ENCODE measurements around the gene SLC39A11. TPM values are rescaled to one million over a fixed set of nuclear protein-coding genes. Genes with fewer than 3 reads are reported as not detected.

SLC39A11 gene
- total and polyA plus RNA-seq, 2 of the 13 experiments (the other 11 are each of a cell fraction or from before 2014, with no cell fraction given), result 17.2 to 31.5 TPM

DNA sequence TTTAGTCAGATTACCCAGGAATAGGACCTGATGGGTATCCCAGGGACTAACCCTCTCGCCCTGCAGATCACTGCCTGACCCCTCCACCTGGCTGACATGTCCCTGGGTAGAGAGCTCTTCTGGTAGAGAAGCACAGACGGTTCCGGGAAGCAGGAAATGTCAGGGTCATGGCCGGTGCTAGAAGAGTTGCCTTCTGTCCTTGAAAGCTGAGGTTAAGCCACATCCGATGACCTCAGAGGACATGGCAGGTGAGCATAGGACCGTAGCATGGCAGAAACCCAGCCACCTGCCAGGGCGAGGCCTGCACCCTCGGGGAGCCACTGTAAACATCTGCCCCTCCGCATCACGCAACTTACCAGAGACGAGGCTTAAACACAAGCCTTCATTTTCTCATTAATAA is 488.0 kb downstream of the SLC39A11 start (continued):
- TF ChIP-seq, protein P1, sequence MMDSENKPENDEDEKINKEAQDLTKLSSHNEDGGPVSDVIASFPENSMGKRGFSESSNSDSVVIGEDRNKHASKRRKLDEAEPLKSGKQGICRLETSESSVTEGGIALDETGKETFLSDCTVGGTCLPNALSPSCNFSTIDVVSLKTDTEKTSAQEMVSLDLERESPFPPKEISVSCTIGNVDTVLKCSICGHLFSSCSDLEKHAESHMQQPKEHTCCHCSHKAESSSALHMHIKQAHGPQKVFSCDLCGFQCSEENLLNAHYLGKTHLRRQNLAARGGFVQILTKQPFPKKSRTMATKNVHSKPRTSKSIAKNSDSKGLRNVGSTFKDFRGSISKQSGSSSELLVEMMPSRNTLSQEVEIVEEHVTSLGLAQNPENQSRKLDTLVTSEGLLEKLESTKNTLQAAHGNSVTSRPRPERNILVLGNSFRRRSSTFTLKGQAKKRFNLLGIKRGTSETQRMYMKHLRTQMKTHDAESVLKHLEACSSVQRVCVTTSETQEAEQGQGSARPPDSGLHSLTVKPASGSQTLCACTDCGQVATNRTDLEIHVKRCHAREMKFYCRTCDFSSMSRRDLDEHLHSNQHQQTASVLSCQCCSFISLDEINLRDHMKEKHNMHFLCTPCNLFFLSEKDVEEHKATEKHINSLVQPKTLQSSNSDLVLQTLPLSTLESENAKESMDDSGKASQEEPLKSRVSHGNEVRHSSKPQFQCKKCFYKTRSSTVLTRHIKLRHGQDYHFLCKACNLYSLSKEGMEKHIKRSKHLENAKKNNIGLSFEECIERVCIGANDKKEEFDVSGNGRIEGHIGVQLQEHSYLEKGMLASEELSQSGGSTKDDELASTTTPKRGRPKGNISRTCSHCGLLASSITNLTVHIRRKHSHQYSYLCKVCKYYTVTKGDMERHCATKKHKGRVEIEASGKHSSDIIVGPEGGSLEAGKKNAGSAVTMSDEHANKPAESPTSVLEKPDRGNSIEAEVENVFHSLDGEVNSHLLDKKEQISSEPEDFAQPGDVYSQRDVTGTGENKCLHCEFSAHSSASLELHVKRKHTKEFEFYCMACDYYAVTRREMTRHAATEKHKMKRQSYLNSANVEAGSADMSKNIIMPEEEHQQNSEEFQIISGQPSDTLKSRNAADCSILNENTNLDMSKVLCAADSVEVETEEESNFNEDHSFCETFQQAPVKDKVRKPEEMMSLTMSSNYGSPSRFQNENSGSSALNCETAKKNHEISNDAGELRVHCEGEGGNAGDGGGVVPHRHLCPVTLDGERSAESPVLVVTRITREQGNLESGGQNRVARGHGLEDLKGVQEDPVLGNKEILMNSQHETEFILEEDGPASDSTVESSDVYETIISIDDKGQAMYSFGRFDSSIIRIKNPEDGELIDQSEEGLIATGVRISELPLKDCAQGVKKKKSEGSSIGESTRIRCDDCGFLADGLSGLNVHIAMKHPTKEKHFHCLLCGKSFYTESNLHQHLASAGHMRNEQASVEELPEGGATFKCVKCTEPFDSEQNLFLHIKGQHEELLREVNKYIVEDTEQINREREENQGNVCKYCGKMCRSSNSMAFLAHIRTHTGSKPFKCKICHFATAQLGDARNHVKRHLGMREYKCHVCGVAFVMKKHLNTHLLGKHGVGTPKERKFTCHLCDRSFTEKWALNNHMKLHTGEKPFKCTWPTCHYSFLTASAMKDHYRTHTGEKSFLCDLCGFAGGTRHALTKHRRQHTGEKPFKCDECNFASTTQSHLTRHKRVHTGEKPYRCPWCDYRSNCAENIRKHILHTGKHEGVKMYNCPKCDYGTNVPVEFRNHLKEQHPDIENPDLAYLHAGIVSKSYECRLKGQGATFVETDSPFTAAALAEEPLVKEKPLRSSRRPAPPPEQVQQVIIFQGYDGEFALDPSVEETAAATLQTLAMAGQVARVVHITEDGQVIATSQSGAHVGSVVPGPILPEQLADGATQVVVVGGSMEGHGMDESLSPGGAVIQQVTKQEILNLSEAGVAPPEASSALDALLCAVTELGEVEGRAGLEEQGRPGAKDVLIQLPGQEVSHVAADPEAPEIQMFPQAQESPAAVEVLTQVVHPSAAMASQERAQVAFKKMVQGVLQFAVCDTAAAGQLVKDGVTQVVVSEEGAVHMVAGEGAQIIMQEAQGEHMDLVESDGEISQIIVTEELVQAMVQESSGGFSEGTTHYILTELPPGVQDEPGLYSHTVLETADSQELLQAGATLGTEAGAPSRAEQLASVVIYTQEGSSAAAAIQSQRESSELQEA (CRISPR knock-in tag; IDR thresholded peaks at IDR 0.05; ENCODE audit: not compliant biosample characterization), result no peak
- TF ChIP-seq, protein P2, sequence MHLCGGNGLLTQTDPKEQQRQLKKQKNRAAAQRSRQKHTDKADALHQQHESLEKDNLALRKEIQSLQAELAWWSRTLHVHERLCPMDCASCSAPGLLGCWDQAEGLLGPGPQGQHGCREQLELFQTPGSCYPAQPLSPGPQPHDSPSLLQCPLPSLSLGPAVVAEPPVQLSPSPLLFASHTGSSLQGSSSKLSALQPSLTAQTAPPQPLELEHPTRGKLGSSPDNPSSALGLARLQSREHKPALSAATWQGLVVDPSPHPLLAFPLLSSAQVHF (CRISPR knock-in tag; IDR thresholded peaks at IDR 0.05), result no peak
- TF ChIP-seq ZNF891 (CRISPR knock-in tag; IDR thresholded peaks at IDR 0.05) (no peak), MATR3 (CRISPR knock-in tag; IDR thresholded peaks at IDR 0.05) (no peak), PCBP1 (IDR thresholded peaks at IDR 0.05; ENCODE audit: borderline replicate concordance, low read depth, low read length) (no peak), PPARG (CRISPR knock-in tag; conservative IDR thresholded peaks at IDR 0.05) (peak; percentile 54; the same call in 1 of the 2 replicates), ZKSCAN5 (CRISPR knock-in tag; IDR thresholded peaks at IDR 0.05) (no peak)
- TF ChIP-seq, protein P3, sequence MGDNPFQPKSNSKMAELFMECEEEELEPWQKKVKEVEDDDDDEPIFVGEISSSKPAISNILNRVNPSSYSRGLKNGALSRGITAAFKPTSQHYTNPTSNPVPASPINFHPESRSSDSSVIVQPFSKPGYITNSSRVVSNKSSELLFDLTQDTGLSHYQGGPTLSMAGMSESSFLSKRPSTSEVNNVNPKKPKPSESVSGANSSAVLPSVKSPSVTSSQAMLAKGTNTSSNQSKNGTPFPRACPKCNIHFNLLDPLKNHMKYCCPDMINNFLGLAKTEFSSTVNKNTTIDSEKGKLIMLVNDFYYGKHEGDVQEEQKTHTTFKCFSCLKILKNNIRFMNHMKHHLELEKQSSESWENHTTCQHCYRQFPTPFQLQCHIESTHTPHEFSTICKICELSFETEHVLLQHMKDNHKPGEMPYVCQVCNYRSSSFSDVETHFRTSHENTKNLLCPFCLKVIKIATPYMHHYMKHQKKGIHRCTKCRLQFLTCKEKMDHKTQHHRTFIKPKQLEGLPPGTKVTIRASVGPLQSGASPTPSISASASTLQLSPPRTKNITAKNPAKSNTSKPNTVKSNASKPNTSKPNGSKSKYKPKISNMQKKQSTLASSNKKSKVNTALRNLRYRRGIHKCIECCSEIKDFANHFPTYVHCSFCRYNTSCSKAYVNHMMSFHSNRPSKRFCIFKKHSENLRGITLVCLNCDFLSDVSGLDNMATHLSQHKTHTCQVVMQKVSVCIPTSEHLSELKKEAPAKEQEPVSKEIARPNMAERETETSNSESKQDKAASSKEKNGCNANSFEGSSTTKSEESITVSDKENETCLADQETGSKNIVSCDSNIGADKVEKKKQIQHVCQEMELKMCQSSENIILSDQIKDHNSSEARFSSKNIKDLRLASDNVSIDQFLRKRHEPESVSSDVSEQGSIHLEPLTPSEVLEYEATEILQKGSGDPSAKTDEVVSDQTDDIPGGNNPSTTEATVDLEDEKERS (CRISPR knock-in tag; IDR thresholded peaks at IDR 0.05), result no peak
- TF ChIP-seq, protein P4, sequence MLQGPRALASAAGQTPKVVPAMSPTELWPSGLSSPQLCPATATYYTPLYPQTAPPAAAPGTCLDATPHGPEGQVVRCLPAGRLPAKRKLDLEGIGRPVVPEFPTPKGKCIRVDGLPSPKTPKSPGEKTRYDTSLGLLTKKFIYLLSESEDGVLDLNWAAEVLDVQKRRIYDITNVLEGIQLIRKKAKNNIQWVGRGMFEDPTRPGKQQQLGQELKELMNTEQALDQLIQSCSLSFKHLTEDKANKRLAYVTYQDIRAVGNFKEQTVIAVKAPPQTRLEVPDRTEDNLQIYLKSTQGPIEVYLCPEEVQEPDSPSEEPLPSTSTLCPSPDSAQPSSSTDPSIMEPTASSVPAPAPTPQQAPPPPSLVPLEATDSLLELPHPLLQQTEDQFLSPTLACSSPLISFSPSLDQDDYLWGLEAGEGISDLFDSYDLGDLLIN (CRISPR knock-in tag; IDR thresholded peaks at IDR 0.05; ENCODE audit: borderline replicate concordance), result no peak

Data from HepG2 (cell line).